Esophagus muscularis mucosa (tissue), 4 donors: ENCODE data around the gene KNTC1.

Experiments used
- EP300 ChIP-seq: sonication (generic); formaldehyde crosslinking; IDR thresholded peaks from one replicate; pipeline ENCODE4 v1.6.1; 2017; ENCODE audit warnings: antibody characterized with exemption
- POLR2A ChIP-seq: fragments of 450-650 bp; IDR thresholded peaks from one replicate; pipeline ENCODE4 v1.6.1; 2017; ENCODE audit warnings: antibody characterized with exemption, moderate library complexity, mild to moderate bottlenecking, low read depth
- POLR2AphosphoS5 ChIP-seq, 2 donors: sonication (generic); formaldehyde crosslinking; IDR thresholded peaks; one replicate each; pipeline ENCODE4 v1.6.1; 2017; ENCODE audit warnings: antibody characterized with exemption in 2 of 2
- TF ChIP-seq, protein P1 (sequence below), 3 experiments: fragments of 200-600 bp in 2 of 3; fragments of 450-650 bp in 1 of 3; sonication (generic) in 2 of 3; IDR thresholded peaks; one replicate each; pipeline ENCODE4 v1.5.1; 2017 to 2019; ENCODE audit warnings: antibody characterized with exemption in 3 of 3, mild to moderate bottlenecking in 2 of 3, moderate library complexity in 1 of 3

DNA sequence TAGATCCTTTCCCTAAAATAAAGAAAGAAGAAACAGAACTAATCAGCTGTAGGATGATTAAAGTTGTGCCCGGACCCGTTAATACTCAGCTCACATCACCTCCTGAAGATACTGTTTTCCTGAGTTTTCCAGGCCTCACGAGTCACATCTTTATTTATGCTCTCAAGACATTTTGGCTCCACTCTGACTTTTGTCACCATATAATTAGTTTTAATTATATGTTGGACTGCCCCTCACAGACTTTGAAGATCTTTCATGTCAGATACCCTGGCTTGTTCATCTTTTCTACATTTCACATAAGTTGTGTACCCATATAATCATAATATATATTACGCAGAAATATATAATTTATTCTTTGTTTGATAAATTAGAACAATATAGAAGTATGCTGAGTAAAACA is 88.7 kb downstream of the KNTC1 start:
- TF ChIP-seq, protein P1, sequence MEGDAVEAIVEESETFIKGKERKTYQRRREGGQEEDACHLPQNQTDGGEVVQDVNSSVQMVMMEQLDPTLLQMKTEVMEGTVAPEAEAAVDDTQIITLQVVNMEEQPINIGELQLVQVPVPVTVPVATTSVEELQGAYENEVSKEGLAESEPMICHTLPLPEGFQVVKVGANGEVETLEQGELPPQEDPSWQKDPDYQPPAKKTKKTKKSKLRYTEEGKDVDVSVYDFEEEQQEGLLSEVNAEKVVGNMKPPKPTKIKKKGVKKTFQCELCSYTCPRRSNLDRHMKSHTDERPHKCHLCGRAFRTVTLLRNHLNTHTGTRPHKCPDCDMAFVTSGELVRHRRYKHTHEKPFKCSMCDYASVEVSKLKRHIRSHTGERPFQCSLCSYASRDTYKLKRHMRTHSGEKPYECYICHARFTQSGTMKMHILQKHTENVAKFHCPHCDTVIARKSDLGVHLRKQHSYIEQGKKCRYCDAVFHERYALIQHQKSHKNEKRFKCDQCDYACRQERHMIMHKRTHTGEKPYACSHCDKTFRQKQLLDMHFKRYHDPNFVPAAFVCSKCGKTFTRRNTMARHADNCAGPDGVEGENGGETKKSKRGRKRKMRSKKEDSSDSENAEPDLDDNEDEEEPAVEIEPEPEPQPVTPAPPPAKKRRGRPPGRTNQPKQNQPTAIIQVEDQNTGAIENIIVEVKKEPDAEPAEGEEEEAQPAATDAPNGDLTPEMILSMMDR (IDR thresholded peaks at IDR 0.05) = no peak
- TF ChIP-seq POLR2AphosphoS5 (IDR thresholded peaks at IDR 0.05) (no peak), EP300 (no peak), POLR2A (no peak)
